Fibroblast of lung (primary cell): Measurements from ENCODE around the gene MUS81. TPM values are rescaled to one million over a fixed set of nuclear protein-coding genes. Genes with fewer than 3 reads are reported as not detected.

Experiments used
- DNase-seq, 2 donors: peaks; one replicate each; pipeline versions ENCODE4 v3.0.0 to v3.0.0-alpha.2; 2010; ENCODE audit warnings: low read depth in 2 of 2
- H2AFZ ChIP-seq: 2 replicates; pipeline ENCODE4 v1.5.1; 2012; ENCODE audit warnings: low read length, control low read depth, inconsistent platforms
- H3K27ac ChIP-seq: 2 replicates; pipeline ENCODE4 v1.5.1; 2011; ENCODE audit warnings: low read length, control low read depth; ENCODE audit not compliant: insufficient read depth
- H3K27me3 ChIP-seq: 2 replicates; pipeline ENCODE4 v1.5.1; 2011; ENCODE audit warnings: mild to moderate bottlenecking, low read length; ENCODE audit not compliant: control insufficient read depth, insufficient read depth
- H3K36me3 ChIP-seq: 2 replicates; pipeline ENCODE4 v1.5.1; 2011; ENCODE audit warnings: low read length; ENCODE audit not compliant: control insufficient read depth, insufficient read depth
- H3K4me1 ChIP-seq: 2 replicates; pipeline ENCODE4 v1.5.1; 2011; ENCODE audit warnings: low read length; ENCODE audit not compliant: control insufficient read depth, insufficient read depth; ENCODE audit errors: extremely low read depth
- H3K4me2 ChIP-seq: 2 replicates; pipeline ENCODE4 v1.5.1; 2011; ENCODE audit warnings: low read length, control low read depth; ENCODE audit not compliant: insufficient read depth; ENCODE audit errors: extremely low read depth
- H3K4me3 ChIP-seq, 4 experiments: fragments of 200-600 bp in 1 of 4; sonication (generic) in 1 of 4; replicated peaks in 1 of 4; 2 replicates each; pipeline ENCODE4 v1.5.1; 2011 to 2016; ENCODE audit warnings: low read length in 4 of 4, low read depth in 3 of 4, mild to moderate bottlenecking in 3 of 4, control low read depth in 2 of 4, inconsistent platforms in 1 of 4, mixed read lengths in 1 of 4; ENCODE audit not compliant: insufficient read depth in 1 of 4; ENCODE audit errors: control extremely low read depth in 1 of 4
- H3K79me2 ChIP-seq: 2 replicates; pipeline ENCODE4 v1.5.1; 2012; ENCODE audit warnings: mild to moderate bottlenecking, low read length, inconsistent platforms; ENCODE audit not compliant: control insufficient read depth, insufficient read depth
- H3K9ac ChIP-seq: 2 replicates; pipeline ENCODE4 v1.5.1; 2011; ENCODE audit warnings: mild to moderate bottlenecking, low read length, control low read depth; ENCODE audit not compliant: insufficient read depth
- H3K9me3 ChIP-seq: 2 replicates; pipeline ENCODE4 v1.5.1; 2012; ENCODE audit warnings: low read depth, low read length; ENCODE audit not compliant: control insufficient read depth, insufficient read depth
- H4K20me1 ChIP-seq: 2 replicates; pipeline ENCODE4 v1.5.1; 2011; ENCODE audit warnings: low read length; ENCODE audit not compliant: control insufficient read depth, insufficient read depth; ENCODE audit errors: extremely low read depth
- CTCF ChIP-seq, 2 donors: IDR thresholded peaks in 1 of 2; conservative IDR thresholded peaks in 1 of 2; 1 replicate in 1 of 2; 2 replicates in 1 of 2; pipeline ENCODE4 v1.5.1; 2011 to 2012; ENCODE audit warnings: low read length in 2 of 2, control low read depth in 1 of 2, inconsistent platforms in 1 of 2, low read depth in 1 of 2, mild to moderate bottlenecking in 1 of 2
- EZH2 ChIP-seq: IDR thresholded peaks from 2 replicates; pipeline ENCODE4 v1.5.1; 2012; ENCODE audit warnings: low read length, control low read depth, mild to moderate bottlenecking; ENCODE audit errors: missing control alignments
- polyA plus RNA-seq, 2 donors: library from polyadenylated mRNA; depleted of rRNA in 1 of 2; stranded (reverse) in 1 of 2; unstranded in 1 of 2; fragments of >200 nt; gene quantifications; 2 replicates each; pipeline ENCODE4 v1.2.1, GENCODE V29; 2011 to 2012; ENCODE audit warnings: missing spikeins in 1 of 2
- total RNA-seq: library from RNA; depleted of rRNA; stranded (reverse); fragments of >200 nt; gene quantifications from 2 replicates; pipeline ENCODE4 v1.2.1, GENCODE V29; 2014

Gene MUS81
- total and polyA plus RNA-seq, 2 donors (not counting 1 experiment from before 2014, with no cell fraction given): 23.6 to 56.8 TPM

GRCh38 chr11:65855927-65856363, 4.3 kb upstream of the MUS81 start:
- H3K27me3 ChIP-seq: no peaks in the 10 kb centered on the region
- H3K4me2 ChIP-seq: peak overlapping the region; percentile 98
- H4K20me1 ChIP-seq: peaks cover 8% of the 10 kb centered on the region
- TF ChIP-seq EZH2 (no peak), CTCF (conservative IDR thresholded peaks at IDR 0.05 in 1 of 2, IDR thresholded peaks at IDR 0.05 in 1 of 2; ENCODE audit: low read depth in 1 of 2, low read length in 2 of 2) (no peak)
- H3K79me2 ChIP-seq: peaks cover 52% of the 10 kb centered on the region
- H3K9me3 ChIP-seq: no peaks in the 10 kb centered on the region
- DNase-seq: no peak
- H3K36me3 ChIP-seq: peaks cover 50% of the 10 kb centered on the region
- peak overlapping the region; percentile 86 for H3K27ac ChIP-seq
- H3K4me1 ChIP-seq: peaks cover 24% of the 10 kb centered on the region
- no peak overlapping the region for H3K9ac ChIP-seq
- H3K4me3 ChIP-seq: peak overlapping the region; percentile 95 to 99 (median 97)
- H2AFZ ChIP-seq: no peak overlapping the region

- Histone ChIP-seq H3K27ac (peak overlapping the region; percentile 86), H3K9ac (peak overlapping the region; percentile 92), H3K4me1 (peaks cover 30% of the 10 kb centered on the region), H3K79me2 (peaks cover 62% of the 10 kb centered on the region), H3K4me3 (peak overlapping the region; percentile 95 to 99 (median 97)), H3K4me2 (peak overlapping the region; percentile 98), H2AFZ (no peak overlapping the region), H3K9me3 (no peaks in the 10 kb centered on the region), H4K20me1 (peaks cover 8% of the 10 kb centered on the region), H3K27me3 (no peaks in the 10 kb centered on the region), H3K36me3 (peaks cover 46% of the 10 kb centered on the region)
- TF ChIP-seq EZH2 (no peak), CTCF (conservative IDR thresholded peaks at IDR 0.05 in 1 of 2, IDR thresholded peaks at IDR 0.05 in 1 of 2; ENCODE audit: low read depth in 1 of 2, low read length in 2 of 2) (no peak)
- DNase-seq: peak; percentile 56 to 68
Measured at GRCh38 chr11:65856689-65857499, 3.3 kb upstream of the MUS81 start.

- peaks cover 68% of the 10 kb centered on the region for H3K79me2 ChIP-seq
- DNase-seq: no peak
- H3K36me3 ChIP-seq: peaks cover 47% of the 10 kb centered on the region
- H2AFZ ChIP-seq: no peak overlapping the region
- peak overlapping the region; percentile 95 to 99 (median 97) for H3K4me3 ChIP-seq
- H3K4me2 ChIP-seq: peak overlapping the region; percentile 44
- peak overlapping the region; percentile 86 for H3K27ac ChIP-seq
- no peaks in the 10 kb centered on the region for H3K27me3 ChIP-seq
- peaks cover 8% of the 10 kb centered on the region for H4K20me1 ChIP-seq
- peaks cover 32% of the 10 kb centered on the region for H3K4me1 ChIP-seq
- no peaks in the 10 kb centered on the region for H3K9me3 ChIP-seq
- TF ChIP-seq EZH2 (no peak), CTCF (conservative IDR thresholded peaks at IDR 0.05 in 1 of 2, IDR thresholded peaks at IDR 0.05 in 1 of 2; ENCODE audit: low read depth in 1 of 2, low read length in 2 of 2) (no peak)
- peak overlapping the region; percentile 92 for H3K9ac ChIP-seq
Measured at GRCh38 chr11:65857500-65857852, 2.8 kb upstream of the MUS81 start.
